Right cardiac atrium (tissue), 5 donors: ENCODE results near the gene TEC. TPM values are rescaled to one million over a fixed set of nuclear protein-coding genes. Genes with fewer than 3 reads are reported as not detected.
"Not testable (repeated sequence)": the region's sequence is repeated elsewhere in the genome, so short reads cannot be mapped to it uniquely, and the experiment has no call there.

ENCODE experiments used
- ATAC-seq, 2 donors: fragments of 200-7000 bp; cut with Tn5 transposase; one replicate each; pipeline versions ENCODE4 v1.8.0 to v1.9.1; 2020; ENCODE audit warnings: moderate library complexity in 2 of 2, mild to moderate bottlenecking in 1 of 2
- DNase-seq, 3 donors: peaks; one replicate each; pipeline ENCODE4 v3.0.0-alpha.2; 2020
- H3K27ac ChIP-seq: one replicate; pipeline ENCODE4 v1.5.1; 2013; ENCODE audit warnings: mild to moderate bottlenecking, low read length, control low read depth, moderate library complexity
- H3K27me3 ChIP-seq: one replicate; pipeline ENCODE4 v1.6.1; 2013; ENCODE audit not compliant: control insufficient read depth, insufficient read depth
- H3K4me1 ChIP-seq: one replicate; pipeline ENCODE4 v1.6.1; 2013; ENCODE audit warnings: low read length; ENCODE audit not compliant: control insufficient read depth, insufficient read depth
- H3K4me3 ChIP-seq: one replicate; pipeline ENCODE4 v1.5.1; 2013; ENCODE audit warnings: low read length, control low read depth
- H3K9me3 ChIP-seq: one replicate; pipeline ENCODE4 v1.6.1; 2013; ENCODE audit warnings: low read length; ENCODE audit not compliant: control insufficient read depth
- WGBS: extraction: QIAGEN DNeasy Blood & Tissue Kit; methylation state at CpG from one replicate; pipeline ENCODE4 v1.1.7; 2013; 5-methylcytosine and 5-hydroxymethylcytosine counted together
- intact Hi-C, 4 donors: fragments of 100-400 bp; cut with DNase I; formaldehyde crosslinking; loops; one replicate each; pipeline versions ENCODE4 v1.11.0 to v1.14.0; 2022 to 2023
- polyA plus RNA-seq: library from polyadenylated mRNA; stranded (reverse); fragments of 200-250 nt; gene quantifications from one replicate; pipeline ENCODE4 v1.2.3, GENCODE V29; 2013
- total RNA-seq, 4 donors: library from RNA; stranded (reverse); fragmentation: NEBNext Ultra II Directional; extraction: Animal tissue kit (Norgen Biotek cat#: 25700); gene quantifications; one replicate each; pipeline ENCODE4 v1.2.1, GENCODE V29; 2021
- donor health status: healthy with polysubstance abuse.
- donor health status: DM: no; HTN: yes; CAD: no.
- donor health status: DM: no; HTN: no; CAD: no.
- donor health status: DM: no; HTN: yes; CAD: no; lungs with severe emphysema.
- donor health status: DM: yes; HTN: yes; CAD: no.

The TEC gene
- total and polyA plus RNA-seq, 5 donors, result 0.84 to 3.7 (median 1.9) TPM

DNA sequence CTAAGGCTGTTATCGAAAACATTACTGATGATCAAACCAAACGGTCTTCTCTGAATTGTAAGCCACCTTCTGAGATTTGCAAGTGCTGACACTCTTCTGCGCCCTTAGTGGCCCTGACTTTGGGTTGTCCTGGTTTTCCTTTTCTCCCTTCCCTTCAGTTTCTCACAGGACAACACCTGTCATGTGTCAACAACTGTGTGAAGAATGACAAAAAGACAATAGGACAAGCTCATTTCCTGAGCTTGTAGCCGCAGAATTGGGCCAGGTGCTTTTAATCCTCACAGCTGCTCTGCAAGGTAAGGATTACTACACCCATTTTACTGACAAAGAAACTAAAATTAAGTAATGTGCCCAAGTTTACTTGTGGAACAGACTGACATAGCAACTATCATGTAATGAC is 90.7 kb downstream of the TEC start:
- 84% methylated on average over 4 of the region's 4 CpGs for WGBS
- intact Hi-C loops, result no loop called here
- H3K27ac ChIP-seq, result no peak overlapping the region
- H3K9me3 ChIP-seq, result no peaks in the 10 kb centered on the region
- peaks cover 2% of the 10 kb centered on the region for H3K4me1 ChIP-seq
- ATAC-seq, result no peak
- no peak overlapping the region for H3K4me3 ChIP-seq
- H3K27me3 ChIP-seq, result no peaks in the 10 kb centered on the region
- no peak for DNase-seq

DNA sequence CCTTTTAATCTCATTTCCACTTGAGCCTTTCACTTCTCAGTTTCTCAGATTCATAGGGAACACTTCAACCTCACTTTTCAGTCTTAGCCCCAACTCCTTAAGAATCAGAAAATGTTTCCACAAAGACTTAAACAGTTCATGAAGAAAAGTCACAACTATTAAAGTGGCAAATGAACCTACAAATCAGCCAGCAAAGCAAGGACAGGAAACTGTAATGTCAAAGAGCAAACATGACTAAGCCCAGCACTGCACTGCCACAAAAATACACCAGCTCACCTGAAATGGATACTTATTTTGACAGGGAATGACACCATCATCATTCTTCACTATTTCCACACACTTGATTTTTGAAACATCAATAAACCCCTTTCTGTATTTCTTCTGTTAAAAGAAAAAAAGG is 93.8 kb downstream of the TEC start:
- no peak overlapping the region for H3K4me3 ChIP-seq
- no peaks in the 10 kb centered on the region for H3K4me1 ChIP-seq
- H3K27me3 ChIP-seq, result no peaks in the 10 kb centered on the region
- no peaks in the 10 kb centered on the region for H3K9me3 ChIP-seq
- H3K27ac ChIP-seq, result no peak overlapping the region
- DNase-seq (no peak), ATAC-seq (no peak)
- intact Hi-C loops, result no loop called here

DNA sequence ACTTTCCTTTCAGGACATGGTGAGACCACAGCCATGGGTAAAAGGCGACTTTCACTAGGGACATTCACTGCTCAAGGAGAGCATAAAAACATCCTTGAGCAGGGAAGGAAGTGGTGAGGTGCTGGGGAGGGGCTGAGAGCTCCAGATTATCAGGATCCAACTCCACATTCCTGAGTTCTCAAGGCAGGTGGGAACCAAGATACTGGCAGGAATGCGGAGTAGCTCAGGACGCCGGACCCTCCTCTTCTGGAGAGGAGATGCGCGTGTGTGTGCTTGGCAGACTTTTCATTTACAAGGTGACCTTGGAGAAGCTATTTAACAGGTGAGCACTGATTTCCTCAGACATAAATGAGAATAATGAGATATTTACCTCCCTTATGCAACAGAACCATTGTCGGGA is 94.3 kb downstream of the TEC start:
- Histone ChIP-seq H3K9me3 (no peaks in the 10 kb centered on the region), H3K4me1 (no peaks in the 10 kb centered on the region), H3K27me3 (no peaks in the 10 kb centered on the region), H3K27ac (no peak overlapping the region), H3K4me3 (no peak overlapping the region)
- ATAC-seq, result no peak
- intact Hi-C loops, result no loop called here
- DNase-seq, result no peak
- WGBS, result 60% methylated on average over 7 of the region's 7 CpGs

DNA sequence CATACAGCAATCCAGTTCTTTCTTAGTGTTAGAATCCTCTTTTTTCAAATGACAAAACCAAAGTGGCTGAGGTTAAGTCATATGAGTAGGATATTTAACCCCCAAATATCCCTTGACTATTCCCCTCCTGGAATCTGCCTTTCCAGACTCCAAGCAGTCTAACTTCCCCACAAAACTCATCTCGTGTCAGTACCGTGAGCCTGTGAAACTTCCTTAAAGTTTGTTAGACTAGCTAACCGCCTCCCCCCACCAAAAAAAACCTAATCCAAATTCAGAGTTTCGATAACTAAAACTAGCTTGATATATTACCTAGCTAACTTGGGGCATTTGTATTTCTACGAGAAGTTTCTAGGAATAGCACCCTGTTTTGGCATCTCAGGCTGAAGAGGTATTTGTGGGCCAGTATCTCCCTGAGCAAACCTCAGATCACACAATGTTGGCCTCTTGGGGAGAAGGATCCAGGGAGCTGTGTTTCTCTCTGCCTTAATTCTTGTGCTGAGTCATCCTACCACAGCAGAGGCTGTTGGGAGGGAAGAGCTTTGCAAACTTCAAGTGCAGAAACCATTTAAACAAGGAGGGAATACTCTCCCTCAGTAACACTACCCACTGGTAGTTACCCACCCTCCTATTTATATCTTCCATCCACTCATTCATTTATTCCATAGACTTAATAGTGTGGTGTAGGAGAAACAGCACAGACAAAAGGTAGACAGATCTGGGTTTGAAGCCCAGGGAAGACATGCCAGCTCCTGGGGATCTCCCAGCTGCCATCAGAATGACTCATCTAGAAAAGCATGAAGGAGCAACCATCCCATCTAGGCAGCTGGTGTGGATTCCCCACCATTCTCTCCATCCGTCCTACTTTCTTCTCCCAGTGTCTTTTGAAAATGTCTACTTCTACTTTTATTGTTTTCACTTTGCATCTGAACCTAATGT is 96.3 kb downstream of the TEC start:
- no peak for DNase-seq
- Histone ChIP-seq H3K9me3 (no peaks in the 10 kb centered on the region), H3K4me1 (no peaks in the 10 kb centered on the region), H3K4me3 (no peak overlapping the region), H3K27ac (no peak overlapping the region), H3K27me3 (no peaks in the 10 kb centered on the region)
- 75% methylated on average over 6 of the region's 6 CpGs for WGBS
- intact Hi-C loops, result no loop called here
- ATAC-seq, result peak; percentile 52

DNA sequence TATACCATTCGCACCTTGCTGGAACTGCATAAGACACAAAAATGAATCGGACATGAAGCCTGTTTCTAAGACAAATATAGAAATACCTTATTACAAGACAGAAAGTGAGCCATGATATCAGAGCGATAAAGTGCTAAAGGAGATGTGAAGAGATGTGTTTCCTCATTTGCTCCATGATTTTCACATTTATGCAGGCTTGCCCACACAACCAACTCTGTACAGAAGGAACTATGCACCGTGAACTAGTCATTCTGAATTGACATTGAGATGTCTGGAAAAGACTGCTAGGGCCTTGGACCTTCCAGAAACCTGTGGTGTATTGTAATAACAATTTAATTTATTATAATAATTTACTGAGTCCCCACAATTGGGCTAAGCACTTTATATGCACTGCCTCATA is 97.0 kb downstream of the TEC start:
- intact Hi-C loops, result no loop called here
- H3K9me3 ChIP-seq, result no peaks in the 10 kb centered on the region
- no peaks in the 10 kb centered on the region for H3K4me1 ChIP-seq
- no peak overlapping the region for H3K27ac ChIP-seq
- ATAC-seq, result no peak
- DNase-seq, result no peak
- H3K27me3 ChIP-seq, result no peaks in the 10 kb centered on the region
- H3K4me3 ChIP-seq, result no peak overlapping the region
- 79% methylated on average over 4 of the region's 4 CpGs for WGBS

DNA sequence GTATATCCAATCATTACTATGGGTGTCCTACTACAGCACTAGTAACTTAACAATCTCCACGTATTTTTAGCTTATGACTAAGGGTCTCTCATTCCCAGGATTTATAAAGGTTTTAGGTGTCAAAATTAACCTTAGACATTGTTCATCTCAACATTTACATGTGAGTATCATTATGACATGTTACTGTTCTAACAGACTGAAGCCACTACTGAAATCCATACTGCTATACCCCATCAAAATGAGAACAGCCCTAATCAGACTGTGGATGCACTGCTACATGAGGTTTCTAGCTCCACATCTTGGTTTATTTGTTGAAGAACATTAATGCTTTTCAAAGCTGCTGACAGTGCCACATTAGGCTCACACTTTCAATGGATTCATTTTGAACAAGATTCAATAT is 100.0 kb downstream of the TEC start:
- ATAC-seq, result no peak
- intact Hi-C loops, result no loop called here
- 32% methylated on average over 1 of the region's 1 CpG for WGBS
- no peaks in the 10 kb centered on the region for H3K27me3 ChIP-seq
- no peaks in the 10 kb centered on the region for H3K9me3 ChIP-seq
- no peak overlapping the region for H3K27ac ChIP-seq
- H3K4me1 ChIP-seq, result no peaks in the 10 kb centered on the region
- no peak overlapping the region for H3K4me3 ChIP-seq
- DNase-seq, result no peak

DNA sequence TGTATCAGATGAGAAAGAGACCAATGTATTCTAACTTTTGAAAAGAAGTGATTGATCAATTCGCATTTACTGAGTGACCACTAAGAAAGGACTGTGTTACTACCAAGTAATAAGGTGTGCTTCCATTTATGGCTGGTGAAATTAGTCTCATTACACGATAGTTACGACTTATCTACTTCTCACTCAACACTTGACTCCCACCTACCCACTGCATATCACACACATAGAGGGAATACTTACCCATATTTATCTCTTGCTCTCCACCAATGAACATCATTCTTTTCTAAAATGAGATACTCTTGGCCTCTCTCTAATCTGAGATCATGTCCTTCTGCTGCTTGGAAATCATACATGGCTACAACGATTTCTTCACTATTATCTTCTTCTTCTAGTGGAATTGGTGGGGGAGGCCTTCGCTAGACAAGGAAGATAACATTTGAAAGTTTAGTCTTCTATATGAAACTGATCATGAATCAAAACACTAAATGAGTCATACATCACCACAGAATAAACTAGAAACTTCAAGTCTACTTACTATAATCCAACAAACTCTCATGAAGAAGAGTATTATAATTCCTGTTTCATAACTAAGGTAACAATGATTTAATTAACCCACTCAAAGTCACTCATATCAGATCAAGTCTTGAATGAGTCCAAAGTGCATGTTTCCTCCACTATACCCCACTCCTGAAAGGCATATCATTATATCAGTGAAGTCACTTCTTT is 101.9 kb downstream of the TEC start:
- DNase-seq, result no peak
- Histone ChIP-seq H3K27me3 (no peaks in the 10 kb centered on the region), H3K4me1 (no peaks in the 10 kb centered on the region), H3K9me3 (no peaks in the 10 kb centered on the region), H3K4me3 (no peak overlapping the region), H3K27ac (no peak overlapping the region)
- WGBS, result 45% methylated on average over 5 of the region's 5 CpGs
- no peak for ATAC-seq
- intact Hi-C loops, result no loop called here

DNA sequence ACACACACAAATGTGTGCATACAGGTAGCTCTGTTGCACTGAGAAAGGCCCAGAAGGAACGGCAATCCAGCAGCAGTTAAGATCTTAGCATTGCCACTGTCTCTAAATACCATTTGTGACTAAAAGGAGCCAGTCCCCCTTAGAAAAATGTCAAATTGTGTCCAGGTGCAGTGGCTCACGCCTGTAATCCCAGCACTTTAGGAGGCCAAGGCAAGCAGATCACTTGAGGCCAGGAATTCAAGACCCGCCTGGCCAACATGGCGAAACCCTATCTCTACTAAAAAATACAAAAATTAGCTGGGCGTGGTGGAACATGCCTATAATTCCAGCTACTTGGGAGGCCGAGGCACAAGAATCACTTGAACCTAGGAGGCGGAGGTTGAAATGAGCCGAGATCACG is 105.1 kb downstream of the TEC start:
- H3K4me3 ChIP-seq, H3K27me3 ChIP-seq, intact Hi-C loops, DNase-seq, H3K9me3 ChIP-seq, H3K27ac ChIP-seq, ATAC-seq, H3K4me1 ChIP-seq: not testable (repeated sequence)
- 94% methylated on average over 9 of the region's 9 CpGs for WGBS

DNA sequence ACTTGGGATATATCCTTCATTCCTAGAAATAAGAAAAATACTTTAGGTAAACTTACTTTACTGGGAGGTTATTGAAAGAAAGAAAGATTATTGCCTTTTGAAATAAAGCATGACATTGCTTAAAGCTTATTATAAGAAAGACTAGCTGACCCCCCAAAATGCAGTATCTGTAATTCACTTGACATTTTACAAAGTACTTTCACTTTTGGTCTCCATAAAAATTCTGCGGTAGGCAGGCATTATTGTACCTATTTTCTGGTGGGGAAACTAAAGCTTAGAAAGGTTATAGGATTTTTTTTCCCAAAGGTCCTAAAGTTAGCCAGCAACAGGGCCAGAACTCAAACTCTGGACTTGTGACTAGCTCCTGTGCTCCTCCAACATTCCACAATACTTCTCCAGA is 105.9 kb downstream of the TEC start:
- Histone ChIP-seq H3K4me3 (no peak overlapping the region), H3K4me1 (no peaks in the 10 kb centered on the region), H3K9me3 (no peaks in the 10 kb centered on the region), H3K27me3 (no peaks in the 10 kb centered on the region), H3K27ac (no peak overlapping the region)
- intact Hi-C loops, result no loop called here
- WGBS, result 90% methylated on average over 1 of the region's 1 CpG
- ATAC-seq, result no peak
- no peak for DNase-seq

DNA sequence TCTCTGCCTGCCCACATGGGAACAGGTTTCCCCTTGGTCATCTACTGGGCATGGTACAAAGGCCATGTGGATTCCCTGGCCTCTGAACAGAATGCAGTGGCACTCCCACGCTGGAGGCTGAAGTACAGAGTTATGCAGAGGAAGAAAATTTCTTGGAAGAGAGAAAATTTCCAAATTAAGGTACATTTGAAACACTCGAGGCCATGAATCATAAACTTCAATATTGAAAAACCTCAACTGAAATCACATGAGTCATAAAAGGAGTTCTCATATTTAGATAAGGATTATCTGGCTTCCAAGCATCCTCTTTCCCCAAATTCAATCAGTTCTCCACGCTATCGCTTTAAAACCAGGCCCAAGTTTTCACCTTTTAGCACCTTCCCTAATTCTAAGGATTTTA is 107.5 kb downstream of the TEC start:
- Histone ChIP-seq H3K9me3 (no peaks in the 10 kb centered on the region), H3K4me1 (no peaks in the 10 kb centered on the region), H3K4me3 (no peak overlapping the region), H3K27ac (no peak overlapping the region), H3K27me3 (no peaks in the 10 kb centered on the region)
- 71% methylated on average over 4 of the region's 4 CpGs for WGBS
- DNase-seq, result no peak
- intact Hi-C loops, result no loop called here
- ATAC-seq, result no peak

DNA sequence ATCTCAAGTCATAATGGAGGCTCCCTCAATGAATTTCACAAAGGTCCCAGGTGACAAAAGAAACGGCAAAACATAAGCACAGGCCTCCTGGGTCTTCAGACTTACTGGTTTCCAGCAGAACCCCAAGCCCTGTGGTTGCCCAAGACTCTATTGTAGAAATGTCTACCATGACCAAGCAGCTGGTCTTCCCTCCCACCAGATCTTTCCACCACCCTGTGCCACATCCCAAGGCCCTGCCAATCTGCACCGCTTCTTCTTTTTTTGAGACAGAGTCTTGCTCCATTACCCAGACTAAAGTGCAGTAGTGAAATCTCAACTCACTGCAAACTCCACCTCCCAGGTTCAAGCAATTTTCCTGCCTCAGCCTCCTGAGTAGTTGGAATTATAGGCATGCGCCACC is 112.4 kb downstream of the TEC start:
- H3K9me3 ChIP-seq, result no peaks in the 10 kb centered on the region
- no peak overlapping the region for H3K4me3 ChIP-seq
- H3K27ac ChIP-seq, result no peak overlapping the region
- intact Hi-C loops, result no loop called here
- H3K27me3 ChIP-seq, result no peaks in the 10 kb centered on the region
- DNase-seq (no peak), ATAC-seq (no peak)
- H3K4me1 ChIP-seq, result no peaks in the 10 kb centered on the region
- WGBS, result 80% methylated on average over 3 of the region's 3 CpGs
